Measurements from ENCODE around the gene USP17L11.
"Not testable (repeated sequence)": the region's sequence is repeated elsewhere in the genome, so short reads cannot be mapped to it uniquely, and the experiment has no call there.

The USP17L11 gene, protein sequence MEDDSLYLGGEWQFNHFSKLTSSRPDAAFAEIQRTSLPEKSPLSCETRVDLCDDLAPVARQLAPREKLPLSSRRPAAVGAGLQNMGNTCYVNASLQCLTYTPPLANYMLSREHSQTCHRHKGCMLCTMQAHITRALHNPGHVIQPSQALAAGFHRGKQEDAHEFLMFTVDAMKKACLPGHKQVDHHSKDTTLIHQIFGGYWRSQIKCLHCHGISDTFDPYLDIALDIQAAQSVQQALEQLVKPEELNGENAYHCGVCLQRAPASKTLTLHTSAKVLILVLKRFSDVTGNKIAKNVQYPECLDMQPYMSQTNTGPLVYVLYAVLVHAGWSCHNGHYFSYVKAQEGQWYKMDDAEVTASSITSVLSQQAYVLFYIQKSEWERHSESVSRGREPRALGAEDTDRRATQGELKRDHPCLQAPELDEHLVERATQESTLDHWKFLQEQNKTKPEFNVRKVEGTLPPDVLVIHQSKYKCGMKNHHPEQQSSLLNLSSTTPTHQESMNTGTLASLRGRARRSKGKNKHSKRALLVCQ

GRCh38 chr4:9215105-9215504, at the start of gene USP17L11:
Gene USP17L11 (plus strand): TSS chr4:9215405. CDS start chr4:9215405, 0 bp downstream.
- DNase-seq, result not testable (repeated sequence)

DNA sequence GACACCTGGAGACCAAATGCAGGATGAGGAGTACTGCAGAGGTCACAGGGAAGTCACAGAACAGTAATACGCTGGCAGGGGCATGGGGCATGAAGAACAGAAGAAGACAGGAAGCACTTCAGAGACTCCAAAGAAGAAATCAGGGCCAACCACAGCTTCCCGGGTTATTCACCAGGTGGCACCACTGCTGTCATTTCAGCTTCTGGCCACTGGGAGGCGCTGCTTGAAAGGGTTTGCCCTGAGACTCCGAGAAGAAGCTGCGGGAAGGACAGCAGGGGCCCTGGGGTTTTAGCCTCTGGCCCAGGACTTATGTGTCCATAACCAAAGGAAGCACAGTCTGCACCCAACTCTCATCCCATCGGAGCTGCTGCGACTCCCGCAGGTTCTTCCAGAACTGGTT, 49.2 kb upstream of the USP17L11 start:
- not testable (repeated sequence) for DNase-seq

DNA sequence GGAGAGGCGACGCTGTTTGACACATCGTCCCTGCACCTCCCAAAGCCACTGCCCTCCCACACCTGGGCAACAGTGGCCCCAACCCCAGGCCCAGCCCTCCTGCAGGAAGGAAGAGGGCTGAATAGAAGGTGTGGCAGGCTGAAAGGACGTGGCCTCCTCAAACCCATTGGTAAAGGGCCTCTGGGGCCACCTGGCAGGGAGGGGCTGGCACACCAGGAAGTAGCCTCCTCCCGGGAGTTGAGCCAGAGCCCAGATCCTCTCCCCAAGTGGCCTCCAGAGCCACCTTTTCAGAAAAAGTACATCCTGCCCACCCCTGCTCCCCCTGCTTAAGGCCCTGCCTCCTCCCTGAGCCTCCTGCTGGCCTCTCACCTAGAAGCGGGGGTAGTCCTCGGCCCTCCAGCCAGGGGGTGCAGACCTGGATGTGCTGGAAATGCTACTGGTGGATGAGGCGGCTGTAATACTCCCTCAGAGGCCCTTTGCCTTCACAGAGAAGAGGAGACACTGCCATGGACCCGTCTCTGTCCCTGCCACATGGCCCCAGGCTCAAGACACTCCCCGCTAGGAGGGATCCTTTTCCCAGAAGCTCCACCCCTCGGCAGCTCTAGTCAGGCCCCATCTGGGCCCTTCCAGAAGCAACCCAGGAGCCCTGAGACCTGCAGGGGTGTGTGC, 45.3 kb upstream of the USP17L11 start, which contains the start of gene FAM90A26:
TSS of gene FAM90A26 (plus strand) at position 619 of the 669 bp plus-strand sequence. CDS start 2,764 bp downstream, outside the sequence.
- not testable (repeated sequence) for DNase-seq

GRCh38 chr4:9210357-9210756, 4.8 kb upstream of the USP17L11 start, which contains the start of gene USP17L10:
Gene USP17L10 (plus strand): TSS chr4:9210657. CDS start chr4:9210657, 0 bp downstream.
- DNase-seq, result not testable (repeated sequence)

- DNase-seq, result not testable (repeated sequence)
Measured at GRCh38 chr4:9214701-9215100, 504 bp upstream of the USP17L11 start.

- not testable (repeated sequence) for DNase-seq
Measured at GRCh38 chr4:9219852-9220251, 4.6 kb downstream of the USP17L11 start, which contains the start of gene USP17L12. Gene USP17L12 (plus strand): TSS chr4:9220152. CDS start chr4:9220152, 0 bp downstream.

DNA sequence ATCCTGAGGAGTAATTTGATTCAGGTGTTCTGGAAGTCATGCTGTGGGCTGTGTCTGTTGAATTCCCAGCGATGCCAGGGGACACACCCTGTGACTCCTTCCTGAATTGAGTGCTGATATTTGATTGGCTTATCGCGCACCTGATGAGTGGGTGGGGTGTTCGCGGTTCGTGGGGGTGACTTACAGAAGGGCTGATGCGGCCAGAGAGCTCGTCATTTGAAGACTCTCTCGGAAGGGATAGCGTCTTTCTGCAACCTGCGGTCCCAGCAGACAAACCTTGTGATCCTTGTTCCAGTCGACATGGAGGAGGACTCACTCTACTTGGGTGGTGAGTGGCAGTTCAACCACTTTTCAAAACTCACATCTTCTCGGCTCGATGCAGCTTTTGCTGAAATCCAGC, 9.4 kb downstream of the USP17L11 start, which contains the start of gene USP17L13:
TSS of gene USP17L13 (plus strand) at position 301 of the 400 bp plus-strand sequence. CDS start at position 301, 0 bp downstream.
- not testable (repeated sequence) for DNase-seq

DNA sequence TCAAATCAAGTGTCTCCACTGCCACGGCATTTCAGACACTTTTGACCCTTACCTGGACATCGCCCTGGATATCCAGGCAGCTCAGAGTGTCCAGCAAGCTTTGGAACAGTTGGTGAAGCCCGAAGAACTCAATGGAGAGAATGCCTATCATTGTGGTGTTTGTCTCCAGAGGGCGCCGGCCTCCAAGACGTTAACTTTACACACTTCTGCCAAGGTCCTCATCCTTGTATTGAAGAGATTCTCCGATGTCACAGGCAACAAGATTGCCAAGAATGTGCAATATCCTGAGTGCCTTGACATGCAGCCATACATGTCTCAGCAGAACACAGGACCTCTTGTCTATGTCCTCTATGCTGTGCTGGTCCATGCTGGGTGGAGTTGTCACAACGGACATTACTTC, 15.0 kb downstream of the USP17L11 start:
- DNase-seq, result not testable (repeated sequence)

GRCh38 chr4:9234085-9234484, 18.9 kb downstream of the USP17L11 start, which contains the start of gene USP17L15:
Gene USP17L15 (plus strand): TSS chr4:9234385. CDS start chr4:9234385, 0 bp downstream.
- not testable (repeated sequence) for DNase-seq

- not testable (repeated sequence) for DNase-seq
Measured at GRCh38 chr4:9238461-9238860, 23.3 kb downstream of the USP17L11 start.

DNA sequence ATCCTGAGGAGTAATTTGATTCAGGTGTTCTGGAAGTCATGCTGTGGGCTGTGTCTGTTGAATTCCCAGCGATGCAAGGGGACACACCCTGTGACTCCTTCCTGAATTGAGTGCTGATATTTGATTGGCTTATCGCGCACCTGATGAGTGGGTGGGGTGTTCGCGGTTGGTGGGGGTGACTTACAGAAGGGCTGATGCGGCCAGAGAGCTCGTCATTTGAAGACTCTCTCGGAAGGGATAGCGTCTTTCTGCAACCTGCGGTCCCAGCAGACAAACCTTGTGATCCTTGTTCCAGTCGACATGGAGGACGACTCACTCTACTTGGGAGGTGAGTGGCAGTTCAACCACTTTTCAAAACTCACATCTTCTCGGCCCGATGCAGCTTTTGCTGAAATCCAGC, 28.4 kb downstream of the USP17L11 start, which contains the start of gene USP17L17:
TSS of gene USP17L17 (plus strand) at position 301 of the 400 bp plus-strand sequence. CDS start at position 301, 0 bp downstream.
- DNase-seq, result not testable (repeated sequence)

- DNase-seq, result not testable (repeated sequence)
Measured at GRCh38 chr4:9247953-9248680, 32.9 kb downstream of the USP17L11 start, which contains the start of gene USP17L18. Gene USP17L18 (plus strand): TSS chr4:9248630. CDS start chr4:9248630, 0 bp downstream.

DNA sequence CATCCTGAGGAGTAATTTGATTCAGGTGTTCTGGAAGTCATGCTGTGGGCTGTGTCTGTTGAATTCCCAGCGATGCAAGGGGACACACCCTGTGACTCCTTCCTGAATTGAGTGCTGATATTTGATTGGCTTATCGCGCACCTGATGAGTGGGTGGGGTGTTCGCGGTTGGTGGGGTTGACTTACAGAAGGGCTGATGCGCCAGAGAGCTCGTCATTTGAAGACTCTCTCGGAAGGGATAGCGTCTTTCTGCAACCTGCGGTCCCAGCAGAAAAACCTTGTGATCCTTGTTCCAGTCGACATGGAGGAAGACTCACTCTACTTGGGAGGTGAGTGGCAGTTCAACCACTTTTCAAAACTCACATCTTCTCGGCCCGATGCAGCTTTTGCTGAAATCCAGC, 37.9 kb downstream of the USP17L11 start, which contains the start of gene USP17L19:
TSS of gene USP17L19 (plus strand) at position 301 of the 400 bp plus-strand sequence. CDS start at position 301, 0 bp downstream.
- not testable (repeated sequence) for DNase-seq

DNA sequence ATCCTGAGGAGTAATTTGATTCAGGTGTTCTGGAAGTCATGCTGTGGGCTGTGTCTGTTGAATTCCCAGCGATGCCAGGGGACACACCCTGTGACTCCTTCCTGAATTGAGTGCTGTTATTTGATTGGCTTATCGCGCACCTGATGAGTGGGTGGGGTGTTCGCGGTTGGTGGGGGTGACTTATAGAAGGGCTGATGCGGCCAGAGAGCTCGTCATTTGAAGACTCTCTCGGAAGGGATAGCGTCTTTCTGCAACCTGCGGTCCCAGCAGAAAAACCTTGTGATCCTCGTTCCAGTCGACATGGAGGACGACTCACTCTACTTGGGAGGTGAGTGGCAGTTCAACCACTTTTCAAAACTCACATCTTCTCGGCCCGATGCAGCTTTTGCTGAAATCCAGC, 42.6 kb downstream of the USP17L11 start, which contains the start of gene USP17L20:
TSS of gene USP17L20 (plus strand) at position 301 of the 400 bp plus-strand sequence. CDS start at position 301, 0 bp downstream.
- not testable (repeated sequence) for DNase-seq

DNA sequence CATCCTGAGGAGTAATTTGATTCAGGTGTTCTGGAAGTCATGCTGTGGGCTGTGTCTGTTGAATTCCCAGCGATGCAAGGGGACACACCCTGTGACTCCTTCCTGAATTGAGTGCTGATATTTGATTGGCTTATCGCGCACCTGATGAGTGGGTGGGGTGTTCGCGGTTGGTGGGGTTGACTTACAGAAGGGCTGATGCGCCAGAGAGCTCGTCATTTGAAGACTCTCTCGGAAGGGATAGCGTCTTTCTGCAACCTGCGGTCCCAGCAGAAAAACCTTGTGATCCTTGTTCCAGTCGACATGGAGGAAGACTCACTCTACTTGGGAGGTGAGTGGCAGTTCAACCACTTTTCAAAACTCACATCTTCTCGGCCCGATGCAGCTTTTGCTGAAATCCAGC, 47.4 kb downstream of the USP17L11 start, which contains the start of gene USP17L21:
TSS of gene USP17L21 (plus strand) at position 301 of the 400 bp plus-strand sequence. CDS start at position 301, 0 bp downstream.
- DNase-seq, result not testable (repeated sequence)
